Adipocyte (in vitro differentiated cells): ENCODE results near the gene SEC16B.
A peak's percentile ranks its signal among the peaks of the same experiment; 100 is the strongest.

ENCODE experiments used
- DNase-seq: peaks from one replicate; pipeline ENCODE4 v3.0.0-alpha.2; 2015; ENCODE audit warnings: low read depth
- H3K27me3 ChIP-seq: replicated peaks from 2 replicates; pipeline ENCODE4 v1.7.0; 2013; ENCODE audit warnings: mild to moderate bottlenecking, low read length, moderate library complexity; ENCODE audit not compliant: control insufficient read depth, insufficient read depth
- H3K36me3 ChIP-seq: 2 replicates; pipeline ENCODE4 v1.7.0; 2013; ENCODE audit warnings: low read length, mild to moderate bottlenecking, moderate library complexity; ENCODE audit not compliant: control insufficient read depth, insufficient read depth, severe bottlenecking
- H3K4me1 ChIP-seq: 2 replicates; pipeline ENCODE4 v1.7.0; 2013; ENCODE audit warnings: mild to moderate bottlenecking, low read length, moderate library complexity; ENCODE audit not compliant: control insufficient read depth, insufficient read depth
- H3K4me3 ChIP-seq: 2 replicates; pipeline ENCODE4 v1.7.0; 2013; ENCODE audit warnings: mild to moderate bottlenecking, low read length, moderate library complexity
- H3K9ac ChIP-seq: 2 replicates; pipeline ENCODE4 v1.7.0; 2013; ENCODE audit warnings: mild to moderate bottlenecking, low read length, moderate library complexity
- H3K9me3 ChIP-seq: 2 replicates; pipeline ENCODE4 v1.7.0; 2013; ENCODE audit warnings: mild to moderate bottlenecking, low read length, moderate library complexity; ENCODE audit not compliant: control insufficient read depth

The SEC16B gene

DNA sequence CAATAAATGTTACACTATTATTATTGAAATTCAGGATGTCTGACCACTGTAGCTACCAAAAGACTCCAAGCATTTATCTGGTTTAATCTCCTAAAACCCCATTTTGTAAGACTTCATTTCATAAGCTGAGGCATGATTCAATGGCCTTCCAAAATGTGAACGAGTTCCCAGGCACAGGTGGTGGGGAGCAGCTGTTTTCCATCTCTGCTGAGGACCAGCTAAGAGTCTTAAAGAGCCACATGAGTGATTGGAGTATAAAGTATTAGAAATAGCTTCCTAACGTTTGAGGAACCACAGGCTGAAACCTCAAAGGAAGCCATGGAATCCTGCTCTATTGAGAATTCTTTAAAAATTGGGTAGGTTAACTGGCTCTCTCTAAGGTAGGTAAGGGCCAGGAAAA lies 44.9 kb downstream of the SEC16B start:
- H3K4me3 ChIP-seq: no peak overlapping the region
- H3K9me3 ChIP-seq: no peaks in the 10 kb centered on the region
- H3K36me3 ChIP-seq: peaks cover 8% of the 10 kb centered on the region
- no peak overlapping the region for H3K9ac ChIP-seq
- DNase-seq: no peak
- H3K4me1 ChIP-seq: peaks cover 18% of the 10 kb centered on the region
- no peaks in the 10 kb centered on the region for H3K27me3 ChIP-seq

- no peak overlapping the region for H3K4me3 ChIP-seq
- H3K27me3 ChIP-seq: no peaks in the 10 kb centered on the region
- H3K9ac ChIP-seq: no peak overlapping the region
- no peak for DNase-seq
- no peaks in the 10 kb centered on the region for H3K36me3 ChIP-seq
- no peaks in the 10 kb centered on the region for H3K9me3 ChIP-seq
- H3K4me1 ChIP-seq: peaks cover 18% of the 10 kb centered on the region
These were observed 46.4 kb downstream of the SEC16B start for GRCh38 chr1:177923441-177923840.

GRCh38 chr1:177922209-177922608 lies 47.6 kb downstream of the SEC16B start:
- no peaks in the 10 kb centered on the region for H3K36me3 ChIP-seq
- H3K27me3 ChIP-seq: no peaks in the 10 kb centered on the region
- DNase-seq: no peak
- no peak overlapping the region for H3K4me3 ChIP-seq
- H3K9me3 ChIP-seq: no peaks in the 10 kb centered on the region
- H3K9ac ChIP-seq: no peak overlapping the region
- peaks cover 13% of the 10 kb centered on the region for H3K4me1 ChIP-seq

GRCh38 chr1:177921590-177921989 lies 48.3 kb downstream of the SEC16B start:
- Histone ChIP-seq H3K9ac (no peak overlapping the region), H3K27me3 (no peaks in the 10 kb centered on the region), H3K4me3 (no peak overlapping the region), H3K9me3 (no peaks in the 10 kb centered on the region), H3K36me3 (no peaks in the 10 kb centered on the region), H3K4me1 (peaks cover 7% of the 10 kb centered on the region)
- no peak for DNase-seq

DNA sequence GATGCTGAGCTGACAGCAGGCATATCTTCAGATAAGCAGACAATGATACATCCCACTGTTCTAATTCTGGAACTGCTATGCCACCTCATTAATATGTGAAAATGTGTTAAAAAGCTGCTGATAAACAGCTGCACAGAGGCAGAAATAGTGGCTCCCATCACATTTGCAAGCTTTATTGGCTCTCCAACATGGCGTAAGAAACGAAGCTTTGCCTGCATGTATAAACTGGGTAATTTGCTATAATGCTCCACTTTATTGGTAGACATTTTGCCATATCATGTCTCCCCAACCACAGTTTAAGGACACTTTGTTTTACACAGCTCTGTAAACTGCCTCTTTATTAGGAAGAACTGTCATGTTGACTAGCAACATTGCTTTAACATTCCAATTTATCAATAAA lies 49.8 kb downstream of the SEC16B start:
- H3K36me3 ChIP-seq: no peaks in the 10 kb centered on the region
- DNase-seq: no peak
- H3K4me3 ChIP-seq: no peak overlapping the region
- no peaks in the 10 kb centered on the region for H3K27me3 ChIP-seq
- H3K9ac ChIP-seq: no peak overlapping the region
- no peaks in the 10 kb centered on the region for H3K9me3 ChIP-seq
- no peaks in the 10 kb centered on the region for H3K4me1 ChIP-seq

GRCh38 chr1:177915641-177916040 lies 54.2 kb downstream of the SEC16B start:
- H3K4me3 ChIP-seq: no peak overlapping the region
- no peaks in the 10 kb centered on the region for H3K36me3 ChIP-seq
- H3K9me3 ChIP-seq: no peaks in the 10 kb centered on the region
- no peaks in the 10 kb centered on the region for H3K4me1 ChIP-seq
- no peaks in the 10 kb centered on the region for H3K27me3 ChIP-seq
- H3K9ac ChIP-seq: no peak overlapping the region
- DNase-seq: no peak

GRCh38 chr1:177914603-177915002 lies 55.3 kb downstream of the SEC16B start:
- H3K27me3 ChIP-seq: no peaks in the 10 kb centered on the region
- H3K36me3 ChIP-seq: no peaks in the 10 kb centered on the region
- no peaks in the 10 kb centered on the region for H3K9me3 ChIP-seq
- H3K9ac ChIP-seq: no peak overlapping the region
- DNase-seq: no peak
- no peaks in the 10 kb centered on the region for H3K4me1 ChIP-seq
- no peak overlapping the region for H3K4me3 ChIP-seq

GRCh38 chr1:177913762-177914540 lies 55.9 kb downstream of the SEC16B start:
- peak; percentile 51 for DNase-seq
- H3K9ac ChIP-seq: no peak overlapping the region
- H3K27me3 ChIP-seq: peaks cover under 1% of the 10 kb centered on the region
- H3K9me3 ChIP-seq: no peaks in the 10 kb centered on the region
- H3K4me1 ChIP-seq: no peaks in the 10 kb centered on the region
- H3K36me3 ChIP-seq: no peaks in the 10 kb centered on the region
- H3K4me3 ChIP-seq: no peak overlapping the region

GRCh38 chr1:177912991-177913390 lies 56.9 kb downstream of the SEC16B start:
- H3K9ac ChIP-seq: no peak overlapping the region
- H3K4me1 ChIP-seq: no peaks in the 10 kb centered on the region
- peaks cover 5% of the 10 kb centered on the region for H3K27me3 ChIP-seq
- H3K36me3 ChIP-seq: no peaks in the 10 kb centered on the region
- no peaks in the 10 kb centered on the region for H3K9me3 ChIP-seq
- DNase-seq: no peak
- H3K4me3 ChIP-seq: no peak overlapping the region

DNA sequence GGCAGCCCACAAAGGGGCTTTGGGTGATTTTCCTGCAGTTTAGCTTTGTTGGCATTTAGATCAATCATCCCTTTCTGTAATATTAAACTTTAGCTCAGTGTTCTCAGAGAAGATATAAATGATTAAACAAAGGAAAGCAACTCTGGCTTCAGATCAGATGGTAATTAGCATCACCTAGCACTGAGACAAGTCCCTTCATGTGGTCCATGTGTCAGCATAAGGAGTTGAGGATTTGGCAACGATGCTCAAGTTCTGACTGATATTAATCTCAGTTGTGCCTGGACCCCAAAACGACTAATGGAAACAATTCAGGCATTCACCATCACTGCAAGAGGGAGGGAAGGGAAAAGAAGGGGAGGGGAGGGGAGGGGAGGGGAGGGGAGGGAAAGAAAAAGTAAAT lies 60.4 kb downstream of the SEC16B start:
- Histone ChIP-seq H3K36me3 (no peaks in the 10 kb centered on the region), H3K4me3 (no peak overlapping the region), H3K9ac (no peak overlapping the region), H3K9me3 (no peaks in the 10 kb centered on the region), H3K4me1 (no peaks in the 10 kb centered on the region), H3K27me3 (peaks cover 11% of the 10 kb centered on the region)
- no peak for DNase-seq

- H3K4me1 ChIP-seq: no peaks in the 10 kb centered on the region
- H3K9me3 ChIP-seq: no peaks in the 10 kb centered on the region
- no peaks in the 10 kb centered on the region for H3K36me3 ChIP-seq
- no peak for DNase-seq
- no peak overlapping the region for H3K4me3 ChIP-seq
- H3K9ac ChIP-seq: no peak overlapping the region
- H3K27me3 ChIP-seq: peaks cover 15% of the 10 kb centered on the region
These were observed 62.9 kb downstream of the SEC16B start for GRCh38 chr1:177907000-177907399.

DNA sequence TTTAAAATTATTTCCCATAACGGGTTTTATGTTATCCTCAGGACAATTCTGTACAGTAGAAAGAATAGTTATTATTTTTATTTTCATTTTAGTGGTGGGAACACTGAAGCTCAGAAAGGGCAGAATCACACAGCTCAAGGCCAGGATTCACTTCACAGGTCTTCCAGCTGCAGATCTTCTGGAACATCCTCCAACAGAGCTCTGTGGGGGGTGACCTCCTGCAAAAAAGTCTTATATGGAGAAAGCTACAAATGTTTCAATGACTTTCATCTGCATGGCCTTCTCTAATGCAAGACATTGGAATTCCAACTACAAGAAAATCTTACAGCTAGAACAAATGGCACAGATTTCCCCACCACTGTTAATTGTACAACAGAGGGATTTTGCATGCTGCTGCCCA lies 64.2 kb downstream of the SEC16B start:
- H3K9ac ChIP-seq: no peak overlapping the region
- H3K36me3 ChIP-seq: no peaks in the 10 kb centered on the region
- no peaks in the 10 kb centered on the region for H3K4me1 ChIP-seq
- DNase-seq: no peak
- no peak overlapping the region for H3K4me3 ChIP-seq
- H3K9me3 ChIP-seq: no peaks in the 10 kb centered on the region
- H3K27me3 ChIP-seq: peaks cover 26% of the 10 kb centered on the region
